ENCODE data around the gene SGSM2. TPM values are rescaled to one million over a fixed set of nuclear protein-coding genes. Genes with fewer than 3 reads are reported as not detected.

The SGSM2 gene
- total and polyA plus RNA-seq, 2 of the 13 experiments (the other 11 are each of a cell fraction or from before 2014, with no cell fraction given) = 30.4 to 51.3 TPM

- TF ChIP-seq ZNF432 (CRISPR knock-in tag; IDR thresholded peaks at IDR 0.05; ENCODE audit: borderline replicate concordance) (no peak), UBTF (CRISPR knock-in tag; IDR thresholded peaks at IDR 0.05) (0 out of 2 replicates have a peak, but pooled peaks have one; percentile 7), ZNF740 (CRISPR knock-in tag; IDR thresholded peaks at IDR 0.05) (no peak), ZNF777 (CRISPR knock-in tag; IDR thresholded peaks at IDR 0.05) (no peak), MED13 (CRISPR knock-in tag; IDR thresholded peaks at IDR 0.05) (no peak), HNRNPLL (IDR thresholded peaks at IDR 0.05; ENCODE audit: low read depth, low read length, poor library complexity, severe bottlenecking) (peak; percentile 30), SETDB1 (CRISPR knock-in tag; IDR thresholded peaks at IDR 0.05; ENCODE audit: borderline replicate concordance) (no peak), AGO2 (optimal IDR thresholded peaks at IDR 0.05; ENCODE audit: low read depth, low read length) (peak; percentile 57), RBM22 (optimal IDR thresholded peaks at IDR 0.05; ENCODE audit: low read length) (peak; percentile 34)
- Histone ChIP-seq H3K27ac (ENCODE audit: extremely low read length, insufficient read depth, low read length) (no peak overlapping the region), H3K9me3 (ENCODE audit: low read length) (no peaks in the 10 kb centered on the region), H3K27me3 (ENCODE audit: control insufficient read depth in 1 of 2, insufficient read depth in 2 of 2, low read length in 2 of 2) (no peaks in the 10 kb centered on the region), H3K4me2 (ENCODE audit: low read depth, low read length) (no peak overlapping the region), H3K4me1 (ENCODE audit: insufficient read depth, low read length) (peaks cover 27% of the 10 kb centered on the region), H3K36me3 (replicated peaks in 1 of 2; ENCODE audit: control insufficient read depth in 1 of 2, insufficient read depth in 2 of 2, low read length in 2 of 2) (peaks cover 3 to 15% of the 10 kb centered on the region in 2 experiments; a peak in 2 of 5 replicates), H4K20me1 (ENCODE audit: insufficient read depth, low read length) (0 out of 2 replicates have a peak, but pooled peaks cover 3% of the 10 kb centered on the region), H3K79me2 (ENCODE audit: insufficient read depth, low read length) (no peaks in the 10 kb centered on the region), H2AFZ (ENCODE audit: low read length) (no peak overlapping the region), H3K4me3 (replicated peaks in 1 of 3; ENCODE audit: insufficient read depth in 1 of 3, low read depth in 2 of 3, low read length in 3 of 3) (no peak overlapping the region), H3K9ac (ENCODE audit: insufficient read depth, low read depth, low read length) (no peak overlapping the region)
- ChIA-PET CTCF (ENCODE audit: low intra/inter-chr PET ratio, low total read pairs) (interaction anchor here (4.7 kb wide), 1 partner anchor 31 kb away, joined by 65 read pairs; no protein-coding TSS in a partner anchor), POLR2A (interaction anchor here (0.7 to 1.9 kb wide), 2 partner anchors 14 to 17 kb away, joined by 3 to 7 read pairs; no protein-coding TSS in a partner anchor)
- no peak for FAIRE-seq
- in situ Hi-C loops (cut with HindIII; ENCODE audit: extremely low pct_ligation_motif_present, low pct_unique_long_range_greater_than_20kb) = no loop called here
- 83% methylated on average over 15 of the region's 22 CpGs for WGBS (ENCODE audit: low lambda C conversion rate)
- no TSS peak for BruUV-seq (replicated peaks)
- intact Hi-C loops (cut with micrococcal nuclease; ENCODE audit: unreplicated experiment) = no loop called here
- no peak for ATAC-seq
- no peak for DNase-seq (ENCODE audit: low spot score)
These were observed 47.3 kb downstream of the SGSM2 start for GRCh38 chr17:2384439-2385127.

Data from HepG2 (cell line).